ENCODE results near the gene NVL. TPM values are rescaled to one million over a fixed set of nuclear protein-coding genes. Genes with fewer than 3 reads are reported as not detected.

Gene NVL
- total RNA-seq, 1 donor from 2014 or later: 34.6 TPM

- intact Hi-C loops (cut with DNase I): no loop called here
- no peak for DNase-seq (ENCODE audit: low spot score in 2 of 2)
Observed at GRCh38 chr1:224237119-224237881, 92.7 kb downstream of the NVL start.

GRCh38 chr1:224235813-224236493 is 94.0 kb downstream of the NVL start:
- no peaks in the 10 kb centered on the region for H3K4me1 ChIP-seq
- no peak overlapping the region for H3K4me3 ChIP-seq
- H3K27ac ChIP-seq: no peak overlapping the region
- H3K36me3 ChIP-seq: peaks cover 14 to 24% of the 10 kb centered on the region in 2 donors
- TF ChIP-seq CTCF (IDR thresholded peaks at IDR 0.05): no peak
- intact Hi-C loops (cut with DNase I): no loop called here
- no peaks in the 10 kb centered on the region for H3K9me3 ChIP-seq
- H3K27me3 ChIP-seq: no peaks in the 10 kb centered on the region
- no peak for DNase-seq (ENCODE audit: low spot score in 2 of 2)

More at GRCh38 chr1:224237119-224237881, 92.7 kb downstream of the NVL start:
- H3K27me3 ChIP-seq: no peaks in the 10 kb centered on the region
- H3K4me1 ChIP-seq: no peaks in the 10 kb centered on the region
- peaks cover 4 to 20% of the 10 kb centered on the region in 2 donors for H3K36me3 ChIP-seq
- H3K4me3 ChIP-seq: no peak overlapping the region
- H3K9me3 ChIP-seq: no peaks in the 10 kb centered on the region
- H3K27ac ChIP-seq: no peak overlapping the region
- TF ChIP-seq CTCF (IDR thresholded peaks at IDR 0.05): no peak

- Histone ChIP-seq H3K4me3 (no peak overlapping the region), H3K36me3 (peaks cover 29 to 34% of the 10 kb centered on the region in 2 donors), H3K9me3 (no peaks in the 10 kb centered on the region), H3K27ac (no peak overlapping the region), H3K4me1 (no peaks in the 10 kb centered on the region), H3K27me3 (no peaks in the 10 kb centered on the region)
- no peak for DNase-seq (ENCODE audit: low spot score in 2 of 2)
- intact Hi-C loops (cut with DNase I): no loop called here
- TF ChIP-seq CTCF (IDR thresholded peaks at IDR 0.05): no peak
Observed at GRCh38 chr1:224234017-224234416, 96.0 kb downstream of the NVL start.

- intact Hi-C loops (cut with DNase I): no loop called here
- TF ChIP-seq CTCF (IDR thresholded peaks at IDR 0.05): no peak
Observed at GRCh38 chr1:224226849-224227502, 103.0 kb downstream of the NVL start.

GRCh38 chr1:224223819-224224714 is 105.9 kb downstream of the NVL start:
- intact Hi-C loops (cut with DNase I): no loop called here

More at GRCh38 chr1:224226849-224227502, 103.0 kb downstream of the NVL start:
- no peak overlapping the region for H3K4me3 ChIP-seq
- H3K27me3 ChIP-seq: no peaks in the 10 kb centered on the region
- no peak for DNase-seq (ENCODE audit: low spot score in 2 of 2)
- H3K9me3 ChIP-seq: no peaks in the 10 kb centered on the region
- no peak overlapping the region for H3K27ac ChIP-seq
- peaks cover 28 to 44% of the 10 kb centered on the region in 2 donors for H3K36me3 ChIP-seq
- no peaks in the 10 kb centered on the region for H3K4me1 ChIP-seq

More at GRCh38 chr1:224223819-224224714, 105.9 kb downstream of the NVL start:
- H3K36me3 ChIP-seq: peaks cover 15 to 16% of the 10 kb centered on the region in 2 donors
- no peak for DNase-seq (ENCODE audit: low spot score in 2 of 2)
- TF ChIP-seq CTCF (IDR thresholded peaks at IDR 0.05): no peak
- no peak overlapping the region for H3K4me3 ChIP-seq
- no peaks in the 10 kb centered on the region for H3K27me3 ChIP-seq
- no peaks in the 10 kb centered on the region for H3K9me3 ChIP-seq
- no peak overlapping the region for H3K27ac ChIP-seq
- no peaks in the 10 kb centered on the region for H3K4me1 ChIP-seq
